Effector memory CD8-positive, alpha-beta T cell (primary cell): ENCODE data around the gene PLCD1.
"Not testable (repeated sequence)": the region's sequence is repeated elsewhere in the genome, so short reads cannot be mapped to it uniquely, and the experiment has no call there.

Experiments
- ATAC-seq: fragments of 150-1000 bp; cut with Tn5 transposase; replicated peaks from 2 replicates; pipeline ENCODE4 v1.10.0; 2021; ENCODE audit warnings: mild to moderate bottlenecking, moderate library complexity
- DNase-seq, 3 experiments: peaks; one replicate each; pipeline ENCODE4 v3.0.0; 2021
- H3K27ac Mint-ChIP-seq, 2 donors: one replicate each; pipeline ENCODE4 v1.8.0; 2022; ENCODE audit warnings: mild to moderate bottlenecking in 2 of 2, mixed read lengths in 2 of 2, moderate library complexity in 2 of 2
- H3K27me3 Mint-ChIP-seq, 2 donors: one replicate each; pipeline ENCODE4 v1.8.0; 2022; ENCODE audit warnings: mixed read lengths in 2 of 2
- H3K36me3 Mint-ChIP-seq: one replicate; pipeline ENCODE4 v1.8.0; 2022; ENCODE audit warnings: mild to moderate bottlenecking, moderate library complexity, mixed read lengths; ENCODE audit not compliant: insufficient read depth
- H3K4me1 Mint-ChIP-seq, 2 donors: one replicate each; pipeline ENCODE4 v1.8.0; 2022; ENCODE audit warnings: low read depth in 2 of 2, mixed read lengths in 2 of 2
- H3K4me3 Mint-ChIP-seq, 2 donors: one replicate each; pipeline ENCODE4 v1.8.0; 2022; ENCODE audit warnings: mild to moderate bottlenecking in 2 of 2, mixed read lengths in 2 of 2, moderate library complexity in 2 of 2
- H3K9me3 Mint-ChIP-seq, 2 donors: one replicate each; pipeline ENCODE4 v1.8.0; 2022; ENCODE audit warnings: mixed read lengths in 2 of 2

PLCD1 gene

GRCh38 chr3:37988931-37989525 lies 40.4 kb downstream of the PLCD1 start:
- Mint-ChIP-seq H3K9me3 (no peaks in the 10 kb centered on the region), H3K27ac (peak overlapping the region in 1 of 2 donors; percentile 5), H3K4me3 (no peak overlapping the region), H3K36me3 (peaks cover 7% of the 10 kb centered on the region), H3K27me3 (peaks cover 6 to 19% of the 10 kb centered on the region in 2 donors), H3K4me1 (peaks cover 9 to 11% of the 10 kb centered on the region in 2 donors)
- DNase-seq (no peak), ATAC-seq (no peak)

- not testable (repeated sequence) for ATAC-seq, H3K9me3 Mint-ChIP-seq, H3K27ac Mint-ChIP-seq, DNase-seq, H3K4me3 Mint-ChIP-seq, H3K4me1 Mint-ChIP-seq, H3K36me3 Mint-ChIP-seq
- H3K27me3 Mint-ChIP-seq, result peaks cover 6 to 19% of the 10 kb centered on the region in 2 donors
Measured at GRCh38 chr3:37988376-37988775, 41.1 kb downstream of the PLCD1 start.

- Mint-ChIP-seq H3K9me3 (no peaks in the 10 kb centered on the region), H3K4me3 (no peak overlapping the region), H3K27ac (no peak overlapping the region), H3K36me3 (peaks cover 7% of the 10 kb centered on the region), H3K27me3 (peaks cover 6 to 19% of the 10 kb centered on the region in 2 donors), H3K4me1 (peaks cover 0 to 1% of the 10 kb centered on the region in 2 donors)
- no peak for ATAC-seq
- DNase-seq, result no peak
Measured at GRCh38 chr3:37987751-37988179, 41.7 kb downstream of the PLCD1 start.

GRCh38 chr3:37987315-37987697 lies 42.1 kb downstream of the PLCD1 start:
- ATAC-seq, result no peak
- DNase-seq, result no peak
- H3K9me3 Mint-ChIP-seq, result no peaks in the 10 kb centered on the region
- H3K4me1 Mint-ChIP-seq, result peaks cover 0 to 1% of the 10 kb centered on the region in 2 donors
- peaks cover 7% of the 10 kb centered on the region for H3K36me3 Mint-ChIP-seq
- no peak overlapping the region for H3K27ac Mint-ChIP-seq
- no peak overlapping the region for H3K4me3 Mint-ChIP-seq
- peaks cover 6 to 19% of the 10 kb centered on the region in 2 donors for H3K27me3 Mint-ChIP-seq

- H3K9me3 Mint-ChIP-seq, result no peaks in the 10 kb centered on the region
- DNase-seq (no peak), ATAC-seq (no peak)
- H3K27ac Mint-ChIP-seq, result no peak overlapping the region
- H3K4me1 Mint-ChIP-seq, result peaks cover 0 to 1% of the 10 kb centered on the region in 2 donors
- H3K4me3 Mint-ChIP-seq, result no peak overlapping the region
- peaks cover 7% of the 10 kb centered on the region for H3K36me3 Mint-ChIP-seq
- peaks cover 6 to 19% of the 10 kb centered on the region in 2 donors for H3K27me3 Mint-ChIP-seq
Measured at GRCh38 chr3:37986479-37987314, 42.7 kb downstream of the PLCD1 start.

GRCh38 chr3:37985637-37986320 lies 43.7 kb downstream of the PLCD1 start:
- H3K27ac Mint-ChIP-seq, result no peak overlapping the region
- DNase-seq (no peak), ATAC-seq (no peak)
- H3K9me3 Mint-ChIP-seq, result no peaks in the 10 kb centered on the region
- H3K4me1 Mint-ChIP-seq, result peaks cover 0 to 1% of the 10 kb centered on the region in 2 donors
- H3K27me3 Mint-ChIP-seq, result peaks cover 6 to 19% of the 10 kb centered on the region in 2 donors
- no peak overlapping the region for H3K4me3 Mint-ChIP-seq
- peaks cover 3% of the 10 kb centered on the region for H3K36me3 Mint-ChIP-seq

- no peak for ATAC-seq
Measured at GRCh38 chr3:37984596-37984995, 44.8 kb downstream of the PLCD1 start.

GRCh38 chr3:37984051-37984450 lies 45.4 kb downstream of the PLCD1 start:
- no peak for ATAC-seq
- DNase-seq, result no peak
- H3K27me3 Mint-ChIP-seq, result peaks cover 6 to 19% of the 10 kb centered on the region in 2 donors
- H3K27ac Mint-ChIP-seq, result no peak overlapping the region
- no peaks in the 10 kb centered on the region for H3K9me3 Mint-ChIP-seq
- H3K4me1 Mint-ChIP-seq, result peaks cover 0 to 1% of the 10 kb centered on the region in 2 donors
- peaks cover 2% of the 10 kb centered on the region for H3K36me3 Mint-ChIP-seq
- H3K4me3 Mint-ChIP-seq, result no peak overlapping the region

More at GRCh38 chr3:37984596-37984995, 44.8 kb downstream of the PLCD1 start:
- peaks cover 6 to 19% of the 10 kb centered on the region in 2 donors for H3K27me3 Mint-ChIP-seq
- H3K4me1 Mint-ChIP-seq, result peaks cover 0 to 1% of the 10 kb centered on the region in 2 donors
- no peak overlapping the region for H3K27ac Mint-ChIP-seq
- no peaks in the 10 kb centered on the region for H3K9me3 Mint-ChIP-seq
- no peak for DNase-seq
- peaks cover 3% of the 10 kb centered on the region for H3K36me3 Mint-ChIP-seq
- H3K4me3 Mint-ChIP-seq, result no peak overlapping the region

GRCh38 chr3:37982331-37982730 lies 47.1 kb downstream of the PLCD1 start:
- DNase-seq, result no peak
- H3K9me3 Mint-ChIP-seq, result no peaks in the 10 kb centered on the region
- H3K4me3 Mint-ChIP-seq, result no peak overlapping the region
- peaks cover 6 to 19% of the 10 kb centered on the region in 2 donors for H3K27me3 Mint-ChIP-seq
- no peak overlapping the region for H3K27ac Mint-ChIP-seq
- H3K4me1 Mint-ChIP-seq, result peaks cover 0 to 1% of the 10 kb centered on the region in 2 donors
- no peaks in the 10 kb centered on the region for H3K36me3 Mint-ChIP-seq
- ATAC-seq, result no peak

- DNase-seq (no peak), ATAC-seq (no peak)
- Mint-ChIP-seq H3K27ac (no peak overlapping the region), H3K9me3 (no peaks in the 10 kb centered on the region), H3K36me3 (no peaks in the 10 kb centered on the region), H3K4me1 (peaks cover 0 to 1% of the 10 kb centered on the region in 2 donors), H3K27me3 (peaks cover 6 to 19% of the 10 kb centered on the region in 2 donors), H3K4me3 (no peak overlapping the region)
Measured at GRCh38 chr3:37981348-37981664, 48.1 kb downstream of the PLCD1 start.

- Mint-ChIP-seq H3K9me3 (no peaks in the 10 kb centered on the region), H3K4me1 (peaks cover 0 to 1% of the 10 kb centered on the region in 2 donors), H3K27ac (no peak overlapping the region), H3K27me3 (peaks cover 6 to 16% of the 10 kb centered on the region in 2 donors), H3K4me3 (no peak overlapping the region), H3K36me3 (no peaks in the 10 kb centered on the region)
- no peak for ATAC-seq
- DNase-seq, result no peak
Measured at GRCh38 chr3:37980462-37981347, 48.7 kb downstream of the PLCD1 start.

GRCh38 chr3:37979541-37980461 lies 49.6 kb downstream of the PLCD1 start:
- Mint-ChIP-seq H3K9me3 (no peaks in the 10 kb centered on the region), H3K27me3 (peaks cover 6 to 7% of the 10 kb centered on the region in 2 donors), H3K4me1 (peaks cover 1 to 4% of the 10 kb centered on the region in 2 donors), H3K27ac (no peak overlapping the region), H3K36me3 (no peaks in the 10 kb centered on the region), H3K4me3 (no peak overlapping the region)
- ATAC-seq (no peak), DNase-seq (no peak)
